GM19452 (cell line): ENCODE data around the gene S1PR5.
"Not testable (repeated sequence)": the region's sequence is repeated elsewhere in the genome, so short reads cannot be mapped to it uniquely, and the experiment has no call there.

Source experiments
- ATAC-seq: cut with Tn5 transposase; IDR thresholded peaks from one replicate; pipeline ENCODE4 v1.9.1; 2021; ENCODE audit not compliant: unreplicated experiment

The S1PR5 gene, protein sequence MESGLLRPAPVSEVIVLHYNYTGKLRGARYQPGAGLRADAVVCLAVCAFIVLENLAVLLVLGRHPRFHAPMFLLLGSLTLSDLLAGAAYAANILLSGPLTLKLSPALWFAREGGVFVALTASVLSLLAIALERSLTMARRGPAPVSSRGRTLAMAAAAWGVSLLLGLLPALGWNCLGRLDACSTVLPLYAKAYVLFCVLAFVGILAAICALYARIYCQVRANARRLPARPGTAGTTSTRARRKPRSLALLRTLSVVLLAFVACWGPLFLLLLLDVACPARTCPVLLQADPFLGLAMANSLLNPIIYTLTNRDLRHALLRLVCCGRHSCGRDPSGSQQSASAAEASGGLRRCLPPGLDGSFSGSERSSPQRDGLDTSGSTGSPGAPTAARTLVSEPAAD

DNA sequence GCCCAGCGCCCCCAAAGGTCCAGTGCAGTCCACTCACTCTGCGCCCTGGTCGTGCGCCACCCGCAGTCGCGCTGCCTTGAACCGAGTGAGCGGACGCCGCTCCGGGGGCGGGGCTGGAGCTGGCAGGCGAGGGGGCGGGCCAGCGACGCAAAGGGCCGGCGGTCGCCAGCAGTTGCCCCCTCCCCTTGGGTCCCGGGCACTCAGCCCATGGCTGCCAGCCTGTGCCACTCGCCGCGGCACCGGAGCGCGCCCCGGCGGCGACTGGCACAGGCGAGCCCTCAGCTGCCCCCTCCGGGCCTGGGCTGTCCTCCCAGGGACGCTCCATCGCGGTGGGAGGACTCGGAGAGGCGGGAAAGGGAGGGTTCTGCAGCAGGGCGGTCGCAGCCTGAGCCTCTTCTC is at the start of gene S1PR5:
TSS of gene S1PR5 (minus strand) at position 87 of the 399 bp plus-strand sequence. CDS start 2,436 bp downstream, outside the sequence.
- no peak for ATAC-seq

DNA sequence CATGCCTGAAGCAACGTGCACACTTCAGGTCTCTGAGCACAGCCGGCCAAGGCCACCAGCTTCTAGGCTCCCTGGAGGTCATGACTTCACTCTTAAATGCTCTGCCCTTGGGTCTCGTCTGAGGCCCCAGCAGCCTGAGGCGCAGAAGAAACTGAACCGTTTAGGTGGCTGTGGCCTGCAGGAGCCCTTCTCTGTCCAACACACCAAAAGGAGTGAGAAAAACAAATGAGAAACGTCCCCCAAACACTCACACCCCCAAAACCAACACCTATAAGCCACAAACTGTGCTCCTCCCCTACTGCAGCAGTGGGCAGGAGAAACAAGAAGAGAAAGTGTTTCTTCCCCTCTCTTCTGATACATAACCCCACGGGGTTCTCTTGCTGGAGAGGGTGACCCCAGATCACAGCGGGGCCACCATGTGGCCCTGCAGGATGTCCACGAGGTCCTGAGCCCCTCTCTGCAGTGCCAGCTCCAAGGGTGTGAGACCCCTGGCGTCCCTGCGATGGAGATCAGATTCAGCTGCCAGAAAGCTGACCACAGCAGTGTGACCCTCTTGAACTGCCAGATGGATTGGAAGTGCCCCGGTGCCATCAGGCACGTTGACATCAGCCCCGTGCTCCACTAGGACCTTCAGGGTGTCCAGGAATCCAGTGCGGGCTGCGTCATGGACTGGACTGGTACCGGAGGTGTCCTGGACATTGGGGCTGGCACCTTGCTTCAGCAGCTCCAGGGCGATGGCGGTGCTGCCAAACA is 49.6 kb upstream of the S1PR5 start:
- peak; percentile 21 for ATAC-seq

DNA sequence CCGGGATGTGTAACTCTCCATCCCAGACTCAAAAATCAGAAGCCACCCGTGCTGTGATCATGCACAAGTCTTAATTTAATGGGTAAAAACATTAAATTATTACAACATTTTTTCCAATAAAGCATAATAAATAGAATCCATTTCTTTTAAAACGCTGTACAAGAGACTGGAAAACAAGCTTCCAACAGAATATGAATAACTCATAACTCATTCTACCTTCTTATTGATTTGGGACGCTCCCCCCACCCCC is 49.1 kb upstream of the S1PR5 start:
- ATAC-seq, result no peak

DNA sequence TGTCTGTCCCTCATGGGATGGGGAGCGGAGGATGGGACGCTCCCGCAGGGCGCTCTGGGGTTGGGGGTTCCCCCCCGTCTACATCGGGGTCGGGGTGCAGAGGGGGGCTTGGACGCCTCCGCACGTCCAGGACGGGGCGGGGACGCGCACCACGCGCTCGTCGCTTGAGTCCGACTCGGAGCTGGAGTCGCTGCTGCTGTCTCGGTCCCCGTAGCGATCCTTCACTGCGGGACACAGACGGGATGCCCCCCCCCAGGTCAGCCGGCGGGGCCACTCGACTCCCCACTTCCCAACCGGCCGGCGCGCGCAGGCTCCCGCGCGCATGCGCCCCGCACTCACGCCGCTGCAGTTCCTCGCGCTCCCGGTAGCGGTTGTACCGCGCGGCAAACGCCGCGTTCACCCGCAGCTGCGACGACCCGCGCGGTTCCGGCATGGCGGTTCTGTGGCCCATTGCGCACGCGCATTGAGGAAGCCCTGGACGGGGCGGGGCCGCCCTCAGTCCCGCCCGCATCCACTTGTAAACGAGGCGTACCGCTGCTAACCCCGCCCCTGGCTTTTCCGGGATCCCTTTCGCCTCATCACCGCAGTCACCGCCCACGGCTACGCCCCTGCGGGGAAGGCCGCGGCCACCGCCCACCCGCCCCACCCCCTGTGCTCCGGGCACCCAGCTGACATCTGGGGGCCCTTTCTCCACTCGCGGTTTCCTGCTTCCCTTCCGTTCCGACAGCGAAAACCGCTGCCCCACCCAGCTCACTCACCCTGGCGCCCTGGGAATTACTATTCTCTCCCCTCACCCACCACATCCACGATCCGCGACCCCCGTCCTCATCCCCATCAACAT is 48.5 kb upstream of the S1PR5 start, which contains the start of gene KRI1:
TSS of gene KRI1 (minus strand) at position 444 of the 841 bp plus-strand sequence. CDS start at position 433, 11 bp downstream.
- ATAC-seq, result peak; percentile 43

DNA sequence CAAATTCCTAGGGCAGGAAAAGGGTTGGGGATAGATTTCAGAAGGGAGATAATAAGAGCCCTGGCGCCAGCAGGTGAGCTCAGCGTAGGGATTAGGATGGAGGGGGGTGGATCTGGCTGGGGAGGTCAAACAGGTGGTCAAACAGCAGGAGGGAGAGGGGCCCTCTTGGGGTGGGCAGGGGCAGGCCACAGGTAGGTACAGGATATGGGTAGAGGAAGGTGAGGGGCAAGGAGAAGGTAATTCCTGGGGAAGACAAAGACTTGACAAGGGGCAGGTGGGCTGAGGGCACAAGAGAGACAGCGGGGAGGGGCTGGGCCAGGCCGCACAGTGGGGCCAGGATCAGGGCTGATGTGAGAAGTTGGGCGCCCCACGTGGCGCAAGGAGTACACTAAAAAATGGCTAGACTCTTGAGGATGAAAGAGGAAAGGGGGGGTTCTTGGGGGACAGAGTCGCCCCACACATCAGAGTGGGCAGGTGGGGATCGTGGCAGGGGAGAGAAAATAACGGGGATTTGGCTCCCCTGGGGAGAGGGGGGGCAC is 47.9 kb upstream of the S1PR5 start:
- no peak for ATAC-seq

DNA sequence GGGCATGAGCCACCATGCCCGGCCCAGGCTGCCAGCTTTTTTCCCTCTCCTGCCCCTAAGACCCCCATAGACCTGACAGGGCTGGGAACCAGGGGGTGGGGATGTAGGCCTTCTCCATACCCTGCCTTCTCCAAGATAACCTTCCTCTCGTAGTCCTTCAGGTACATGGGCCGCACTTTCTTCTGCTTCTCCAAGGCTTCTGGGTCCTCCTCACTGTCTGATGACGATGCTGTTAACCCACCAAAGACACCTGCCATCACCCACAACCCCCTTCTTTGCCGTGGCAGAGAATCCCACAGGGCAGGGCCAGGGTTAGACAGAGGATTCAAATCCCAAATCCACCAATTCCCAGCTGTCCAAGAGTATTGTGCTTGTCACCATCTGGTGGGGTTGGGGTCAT is 45.4 kb upstream of the S1PR5 start:
- no peak for ATAC-seq

DNA sequence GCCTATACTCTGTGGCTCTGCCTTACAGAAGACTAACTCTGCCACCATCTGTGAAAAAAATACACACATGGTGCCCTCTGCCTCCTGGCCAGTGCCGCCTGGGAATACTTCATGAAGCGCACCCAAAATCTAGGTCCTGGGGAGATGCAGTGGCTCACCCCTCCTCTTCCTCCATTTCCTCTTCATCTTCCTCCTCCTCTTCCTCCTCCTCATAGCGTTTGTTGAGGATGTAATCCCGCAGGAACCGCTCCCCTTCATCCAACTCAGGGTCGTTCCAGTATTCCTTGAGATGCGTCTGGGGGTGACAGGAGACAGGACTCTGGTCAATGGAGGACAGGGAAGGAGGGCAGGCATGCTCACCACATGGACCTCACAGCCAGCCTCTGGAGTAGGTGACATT is 42.9 kb upstream of the S1PR5 start:
- no peak for ATAC-seq

DNA sequence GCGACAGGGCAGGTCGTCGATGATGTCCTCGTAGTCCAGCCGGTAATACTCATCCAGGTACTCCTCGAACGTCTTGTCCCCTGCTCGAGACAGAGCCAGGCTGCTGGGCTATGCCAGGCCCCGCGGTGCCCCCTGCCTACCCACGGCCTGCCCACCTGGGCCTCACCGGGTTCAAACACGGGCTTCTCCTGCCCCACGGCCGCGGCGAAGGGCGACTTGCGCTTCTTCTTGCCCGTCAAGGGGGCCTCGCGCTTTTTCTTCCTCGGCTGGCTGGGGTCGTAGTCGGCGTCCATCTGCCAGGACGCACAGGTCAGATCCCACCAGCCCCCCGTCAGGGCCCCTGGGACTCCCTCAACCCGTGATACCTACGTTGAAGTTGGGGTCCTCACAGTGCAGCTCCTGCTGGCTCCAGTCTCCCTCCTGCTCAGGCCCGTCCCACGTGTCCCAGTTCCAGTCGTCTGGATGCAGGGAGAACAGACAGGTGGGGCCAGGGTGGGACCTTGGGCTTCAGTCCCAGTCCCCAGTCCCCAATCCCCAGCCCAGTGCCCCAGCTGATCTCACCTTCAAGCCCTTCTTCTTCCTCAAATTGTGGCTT is 40.5 kb upstream of the S1PR5 start:
- ATAC-seq, result no peak

DNA sequence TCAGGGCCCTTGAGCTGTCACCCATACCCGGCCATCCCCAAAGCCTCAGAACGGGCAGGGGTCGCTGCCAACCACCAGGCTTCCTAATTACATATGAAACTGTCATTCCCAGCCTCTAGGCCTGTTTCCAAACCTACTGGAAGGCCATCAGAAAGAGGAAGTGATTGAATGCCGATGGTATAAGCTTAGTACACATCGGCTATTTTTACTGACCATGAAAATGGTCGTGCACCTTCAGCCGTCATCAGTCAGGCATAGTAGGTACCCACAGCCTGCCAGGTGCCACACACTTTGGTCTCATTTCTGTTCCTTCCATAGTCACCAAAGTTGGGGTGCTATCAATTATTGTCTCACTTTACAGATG is 38.3 kb upstream of the S1PR5 start:
- ATAC-seq, result no peak

DNA sequence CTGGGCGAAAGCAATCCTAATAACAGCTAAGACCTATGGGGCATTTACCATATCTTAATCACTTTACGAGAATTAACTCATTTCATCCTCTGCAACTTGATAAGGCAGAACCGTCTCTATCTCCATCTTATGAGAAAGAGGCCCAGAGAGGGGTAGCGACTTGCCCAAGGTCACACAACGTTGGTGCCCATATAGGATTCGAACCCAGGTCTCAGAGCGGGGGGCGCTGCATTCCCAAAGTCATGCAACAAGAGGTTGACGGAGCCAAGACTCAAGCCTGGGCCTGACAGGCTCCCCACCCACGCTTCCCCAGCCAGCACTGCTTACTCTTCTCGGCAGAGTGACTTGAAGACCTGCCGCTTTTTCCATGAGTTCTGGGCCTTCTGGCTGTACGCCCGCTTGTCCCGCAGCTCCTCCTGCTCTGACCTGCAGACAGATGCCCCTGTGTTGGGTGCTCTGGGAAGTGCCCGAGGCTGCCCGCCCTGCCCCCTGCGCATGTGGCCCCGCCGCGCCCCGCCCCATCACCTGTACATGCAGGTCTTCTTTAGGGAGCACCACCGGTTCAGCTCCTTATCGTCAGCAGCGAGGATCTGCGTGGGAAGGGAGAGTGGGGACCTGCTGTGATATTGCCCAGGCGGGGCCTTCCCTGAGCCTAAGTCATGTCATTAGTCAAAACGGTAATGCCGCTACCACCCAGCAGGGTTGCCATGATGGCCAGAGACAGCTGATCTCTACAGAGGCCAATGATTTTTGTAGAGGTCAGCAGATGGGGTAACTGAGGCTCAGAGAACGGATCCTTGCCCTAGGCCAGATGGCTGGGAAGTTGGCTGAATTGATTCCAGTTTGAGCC is 37.7 kb upstream of the S1PR5 start:
- no peak for ATAC-seq

DNA sequence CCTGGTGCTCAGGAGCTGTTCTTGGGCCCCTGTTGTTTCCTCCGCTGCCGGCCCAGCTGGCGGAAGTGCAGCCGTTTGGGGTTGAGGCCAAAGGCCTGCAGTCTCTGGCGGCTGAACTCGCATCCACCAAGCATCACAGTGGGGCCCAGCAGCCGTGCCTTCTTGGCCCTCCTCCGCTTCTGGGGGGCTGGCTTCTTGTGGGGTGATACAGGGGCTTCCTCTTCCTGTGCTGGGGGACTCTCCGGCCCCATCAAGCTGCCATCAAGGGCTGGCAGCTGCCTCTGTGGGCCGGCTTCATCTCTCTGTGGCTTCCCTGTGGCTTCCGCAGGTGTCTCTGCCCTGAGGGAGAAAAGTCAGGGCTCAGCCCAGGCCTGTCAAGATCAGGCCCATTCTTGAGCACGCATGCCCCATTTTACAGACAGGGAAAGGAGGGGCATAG is 36.7 kb upstream of the S1PR5 start:
- peak; percentile 66 for ATAC-seq

DNA sequence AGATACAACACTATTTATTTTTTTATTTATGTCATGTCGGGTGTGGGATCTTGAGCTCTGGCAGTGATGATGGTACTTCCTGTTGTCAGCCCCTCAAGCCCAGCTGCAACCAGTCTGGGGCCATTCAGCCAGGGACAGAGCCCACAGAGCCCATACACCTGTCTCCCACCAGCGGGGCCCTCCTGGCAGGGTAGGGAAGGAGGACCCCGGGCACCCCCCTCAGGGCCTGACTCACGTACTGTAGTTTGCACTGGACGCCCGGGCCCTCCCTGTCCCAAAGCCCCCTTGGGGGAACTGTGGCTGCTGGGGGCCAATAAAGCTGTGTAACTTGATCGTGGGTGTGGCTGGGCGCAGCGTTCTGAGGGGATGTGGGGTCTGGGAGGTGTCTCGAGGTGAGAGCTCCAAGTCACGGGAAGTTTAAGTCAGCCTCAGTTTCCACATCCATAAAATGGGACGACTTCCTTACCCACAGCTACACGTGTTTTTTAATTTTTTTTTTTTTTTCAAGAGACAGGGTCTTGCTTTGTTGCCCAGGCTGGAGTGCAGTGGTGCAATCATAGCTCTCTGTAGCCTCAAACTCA is 35.9 kb upstream of the S1PR5 start:
- ATAC-seq, result no peak

DNA sequence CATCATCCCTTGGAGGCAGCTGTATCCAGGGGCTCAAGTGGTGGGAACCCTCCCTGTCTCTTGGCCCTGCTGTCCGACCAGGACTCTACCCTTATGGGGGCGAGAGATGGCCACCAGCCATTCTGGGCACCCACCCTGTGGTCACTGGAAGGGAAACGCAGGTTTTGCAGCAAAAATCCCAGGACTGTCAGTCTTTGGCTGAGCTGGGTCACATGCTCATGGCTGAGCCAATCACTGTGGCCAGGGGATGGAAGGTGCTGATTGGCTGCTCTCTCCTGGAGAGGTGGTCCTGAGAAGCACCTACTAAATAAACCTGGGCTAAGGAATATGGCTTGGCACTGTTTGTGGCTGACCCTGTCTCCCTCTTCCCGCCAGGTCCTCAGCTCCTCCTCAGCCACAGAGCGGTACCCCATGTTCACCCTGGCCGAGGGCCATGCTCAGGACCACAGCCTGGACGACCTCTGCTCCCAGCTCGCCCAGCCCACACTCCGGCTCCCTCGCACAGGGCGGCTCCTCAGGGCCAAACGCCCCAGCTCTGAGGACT is 35.3 kb upstream of the S1PR5 start:
- ATAC-seq, result no peak

DNA sequence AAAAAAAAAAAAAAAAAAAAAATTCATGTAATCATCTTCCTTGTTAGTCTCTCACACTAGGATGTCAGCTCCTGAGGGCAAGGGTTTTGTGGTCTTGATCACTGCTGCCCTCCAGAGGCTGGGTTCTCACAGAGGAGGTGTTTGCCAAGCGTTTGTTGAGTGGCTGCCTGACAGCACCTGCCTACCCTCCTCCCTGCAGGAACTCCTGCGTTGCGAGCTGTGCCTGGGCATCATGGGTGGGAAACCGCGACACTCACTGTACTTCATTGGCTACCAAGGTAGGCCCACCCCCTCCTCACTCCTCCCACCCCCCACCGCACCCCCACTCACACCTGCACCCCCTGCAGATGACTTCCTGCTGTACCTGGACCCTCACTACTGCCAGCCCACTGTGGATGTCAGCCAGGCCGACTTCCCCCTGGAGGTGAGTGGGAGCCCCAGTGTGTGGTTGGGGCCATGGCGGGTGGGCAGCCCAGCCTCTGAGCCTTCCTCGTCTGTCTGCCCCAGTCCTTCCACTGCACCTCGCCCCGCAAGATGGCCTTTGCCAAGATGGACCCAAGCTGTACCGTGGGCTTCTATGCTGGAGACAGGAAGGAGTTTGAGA is 34.6 kb upstream of the S1PR5 start:
- ATAC-seq, result no peak

DNA sequence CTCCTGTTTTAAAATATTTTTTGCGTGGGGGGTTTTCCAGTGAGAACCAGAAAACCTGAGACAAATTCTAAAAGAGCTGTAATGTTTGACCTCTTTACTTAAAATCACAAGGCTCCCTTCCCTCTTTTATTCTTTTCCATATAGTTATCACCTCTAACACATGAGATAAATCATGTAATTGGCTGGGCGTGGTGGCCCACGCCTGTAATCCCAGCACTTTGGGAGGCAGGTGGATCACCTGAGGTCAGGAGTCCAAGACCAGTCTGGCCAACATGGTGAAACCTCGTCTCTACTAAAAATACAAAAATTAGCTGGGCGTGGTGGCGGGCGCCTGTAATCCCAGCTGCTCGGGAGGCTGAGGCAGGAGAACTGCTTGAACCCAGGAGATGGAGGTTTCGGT is 33.8 kb upstream of the S1PR5 start:
- not testable (repeated sequence) for ATAC-seq

DNA sequence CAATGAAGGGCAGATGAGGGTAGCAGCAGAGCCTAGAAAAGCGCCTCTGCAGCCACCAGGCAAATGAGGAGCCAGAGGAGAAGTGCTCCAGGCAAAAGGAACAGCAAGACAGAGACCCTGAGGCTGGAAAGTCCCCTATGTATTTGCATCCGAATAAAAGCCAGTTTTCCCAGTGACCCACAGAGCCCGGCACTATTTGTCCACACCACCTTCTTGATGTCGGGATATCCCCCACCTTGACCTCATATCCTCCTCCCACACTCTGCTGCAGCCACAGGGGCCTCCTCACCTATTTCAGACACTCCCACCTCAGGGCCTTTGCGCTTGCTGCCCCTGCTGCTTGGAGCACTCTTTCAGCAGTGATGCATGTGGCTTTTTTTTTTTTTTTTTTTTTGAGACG is 33.1 kb upstream of the S1PR5 start:
- no peak for ATAC-seq

DNA sequence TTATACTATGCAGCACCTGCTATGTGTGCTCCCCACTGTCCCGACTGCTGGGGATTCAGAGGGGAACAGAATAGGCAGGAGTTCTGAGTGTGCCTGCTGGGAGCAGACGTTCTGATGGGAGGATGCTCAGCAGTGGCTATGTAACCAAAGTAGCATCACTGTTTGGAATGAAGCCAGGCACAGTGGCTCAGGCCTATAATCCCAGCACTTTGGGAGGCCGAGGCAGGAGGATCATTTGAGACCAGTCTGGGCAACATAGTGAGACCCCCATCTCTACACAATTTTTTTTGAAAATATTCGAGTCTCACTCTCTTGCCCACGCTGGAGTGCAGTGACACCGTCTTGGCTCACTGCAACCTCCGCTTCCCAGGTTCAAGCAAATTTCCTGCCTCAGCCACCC is 32.5 kb upstream of the S1PR5 start:
- ATAC-seq, result no peak

DNA sequence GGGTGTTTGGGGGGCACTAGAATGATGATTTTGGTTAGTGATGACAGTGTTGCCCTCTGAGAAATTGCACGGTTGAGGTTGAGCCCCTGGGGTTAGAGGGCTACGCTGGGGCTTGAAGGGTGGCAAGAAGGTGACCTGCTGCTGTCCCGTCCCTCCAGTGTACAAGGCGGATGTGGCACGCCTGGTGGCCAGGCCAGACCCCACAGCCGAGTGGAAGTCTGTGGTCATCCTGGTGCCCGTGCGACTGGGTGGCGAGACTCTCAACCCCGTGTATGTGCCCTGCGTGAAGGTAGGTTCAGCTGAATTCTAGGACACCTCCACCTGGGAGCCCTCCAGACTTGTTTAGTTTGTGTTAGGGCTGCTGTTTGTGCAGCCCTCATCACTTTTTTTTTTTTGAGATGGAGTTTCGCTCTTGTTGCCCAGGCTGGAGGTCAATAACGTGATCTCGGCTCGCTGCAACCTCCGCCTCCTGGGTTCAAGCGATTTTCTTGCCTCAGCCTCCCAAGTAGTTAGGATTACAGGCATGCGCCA is 31.6 kb upstream of the S1PR5 start:
- ATAC-seq, result no peak

DNA sequence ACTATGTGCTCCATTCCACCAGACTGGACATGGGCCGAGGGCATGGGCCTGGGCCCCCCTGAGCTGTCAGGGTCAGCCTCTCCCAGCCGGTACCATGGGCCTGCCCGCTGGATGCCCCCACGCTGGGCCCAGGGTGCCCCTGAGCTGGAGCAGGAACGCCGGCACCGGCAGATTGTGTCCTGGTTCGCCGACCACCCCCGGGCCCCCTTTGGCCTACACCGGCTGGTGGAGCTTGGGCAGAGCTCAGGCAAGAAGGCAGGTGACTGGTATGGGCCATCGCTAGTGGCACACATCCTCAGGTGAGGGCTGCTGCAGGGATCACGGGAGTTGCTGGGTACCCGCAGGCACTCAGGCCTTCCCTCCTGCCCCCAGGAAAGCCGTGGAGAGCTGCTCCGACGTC is 29.6 kb upstream of the S1PR5 start:
- ATAC-seq, result no peak
